Spleen (tissue), 11 donors: ENCODE measurements around the gene ATP2A1. TPM values are rescaled to one million over a fixed set of nuclear protein-coding genes. Genes with fewer than 3 reads are reported as not detected.

Experiments
- DNase-seq: peaks from one replicate; pipeline ENCODE4 v3.0.0-alpha.2; 2020
- H3K27ac ChIP-seq, 8 donors: fragments of 200-600 bp; sonication (generic) in 7 of 8; 1 replicate in 4 of 8; 2 replicates in 4 of 8; pipeline versions ENCODE4 v1.5.0 to v1.8.0; 2016 to 2021; ENCODE audit warnings: inconsistent platforms in 4 of 8, mild to moderate bottlenecking in 4 of 8, moderate library complexity in 1 of 8
- H3K27me3 ChIP-seq, 7 donors: fragments of 200-600 bp; sonication (generic) in 6 of 7; replicated peaks in 1 of 7; 1 replicate in 4 of 7; 2 replicates in 3 of 7; pipeline versions ENCODE4 v1.5.0 to v1.8.0; 2016 to 2021; ENCODE audit warnings: inconsistent platforms in 3 of 7, mild to moderate bottlenecking in 1 of 7
- H3K36me3 ChIP-seq, 6 donors: fragments of 200-600 bp; sonication (generic) in 5 of 6; 1 replicate in 4 of 6; 2 replicates in 2 of 6; pipeline versions ENCODE4 v1.5.0 to v1.8.0; 2016 to 2021; ENCODE audit warnings: inconsistent platforms in 2 of 6
- H3K4me1 ChIP-seq, 6 donors: fragments of 200-600 bp; sonication (generic) in 5 of 6; 1 replicate in 3 of 6; 2 replicates in 3 of 6; pipeline versions ENCODE4 v1.5.0 to v1.8.0; 2016 to 2021; ENCODE audit warnings: inconsistent platforms in 3 of 6
- H3K4me3 ChIP-seq, 8 donors: fragments of 200-600 bp; sonication (generic) in 7 of 8; 1 replicate in 4 of 8; 2 replicates in 4 of 8; pipeline versions ENCODE4 v1.5.0 to v1.8.0; 2016 to 2021; ENCODE audit warnings: inconsistent platforms in 4 of 8, mild to moderate bottlenecking in 4 of 8, moderate library complexity in 2 of 8
- H3K9me3 ChIP-seq, 8 donors: fragments of 200-600 bp; sonication (generic) in 7 of 8; 1 replicate in 4 of 8; 2 replicates in 4 of 8; pipeline versions ENCODE4 v1.5.0 to v1.8.0; 2016 to 2021; ENCODE audit warnings: inconsistent platforms in 4 of 8
- CTCF ChIP-seq, 11 experiments: fragments of 200-600 bp in 7 of 11; fragments of 450-650 bp in 4 of 11; sonication (generic) in 4 of 11; IDR thresholded peaks in 8 of 11; conservative IDR thresholded peaks in 3 of 11; 1 replicate in 7 of 11; 2 replicates in 4 of 11; pipeline versions ENCODE4 v1.4.0 to v1.8.0; 2016 to 2021; ENCODE audit warnings: antibody characterized with exemption in 11 of 11, inconsistent platforms in 4 of 11, mild to moderate bottlenecking in 1 of 11
- POLR2A ChIP-seq, 3 donors: fragments of 450-650 bp; IDR thresholded peaks; one replicate each; pipeline ENCODE4 v1.5.1; 2017; ENCODE audit warnings: antibody characterized with exemption in 3 of 3, mild to moderate bottlenecking in 1 of 3
- POLR2AphosphoS5 ChIP-seq, 3 donors: sonication (generic); formaldehyde crosslinking; IDR thresholded peaks; one replicate each; pipeline ENCODE4 v1.5.1; 2017; ENCODE audit warnings: antibody characterized with exemption in 3 of 3
- WGBS, 5 donors: extraction: QIAGEN DNeasy Blood & Tissue Kit in 3 of 5; methylation state at CpG; one replicate each; pipeline versions ENCODE4 v1.1.5 to v1.1.7; 2013 to 2018; 5-methylcytosine and 5-hydroxymethylcytosine counted together
- intact Hi-C: fragments of 100-400 bp; cut with DNase I; formaldehyde crosslinking; loops from one replicate; pipeline ENCODE4 v1.15.0; 2023; ENCODE audit warnings: low total_unique reads
- polyA plus RNA-seq, 3 donors: library from polyadenylated mRNA; stranded (reverse); fragments of 200-250 nt; gene quantifications; one replicate each; pipeline ENCODE4 v1.2.1, GENCODE V29; 2013
- total RNA-seq, 7 donors: library from RNA; depleted of rRNA in 3 of 7; stranded (reverse); fragments of >200 nt in 3 of 7; fragmentation: NEBNext Ultra II Directional in 4 of 7; extraction: Animal tissue kit (Norgen Biotek cat#: 25700) in 4 of 7; gene quantifications; one replicate each; pipeline versions ENCODE4 v1.1.0 to v1.2.1, GENCODE V29; 2016 to 2021
- donor health status: healthy with polysubstance abuse.
- donor health status: DM: no; HTN: no; CAD: no; lungs with moderate emphysema.
- donor health status: DM: no; HTN: no; CAD: no.
- donor health status: Bipolar disorder and iron deficiency.
- donor health status: healthy.
- donor health status: DM: no; HTN: no; CAD: no.
- donor health status: DM: yes; HTN: yes; CAD: no.

The ATP2A1 gene
- total and polyA plus RNA-seq, 10 donors = 0.26 to 1.5 (median 0.55) TPM; not detected in 2

GRCh38 chr16:28842696-28843095, 35.6 kb upstream of the ATP2A1 start:
- 85 to 99% (median 93%) methylated on average over 5 to 7 of the region's 7 CpGs for WGBS, 5 donors
- peak in 1 of 3 donors; percentile 12 for TF ChIP-seq POLR2AphosphoS5 (IDR thresholded peaks at IDR 0.05)
- no peak for TF ChIP-seq POLR2A (IDR thresholded peaks at IDR 0.05)
- no peak for TF ChIP-seq CTCF (IDR thresholded peaks at IDR 0.05 in 8 of 11, conservative IDR thresholded peaks at IDR 0.05 in 3 of 11)
- peaks cover 19 to 36% (median 25%) of the 10 kb centered on the region in 6 donors for H3K4me1 ChIP-seq
- no peak for DNase-seq
- no peaks in the 10 kb centered on the region for H3K9me3 ChIP-seq
- intact Hi-C loops = no loop called here
- no peak overlapping the region for H3K27ac ChIP-seq
- no peaks in the 10 kb centered on the region for H3K27me3 ChIP-seq
- no peak overlapping the region for H3K4me3 ChIP-seq
- H3K36me3 ChIP-seq = peaks cover 0 to 63% (median 41%) of the 10 kb centered on the region in 6 donors

- H3K27me3 ChIP-seq = no peaks in the 10 kb centered on the region
- 90 to 99% (median 98%) methylated on average over 10 to 12 of the region's 12 CpGs for WGBS, 5 donors
- TF ChIP-seq POLR2A (IDR thresholded peaks at IDR 0.05) (no peak), POLR2AphosphoS5 (IDR thresholded peaks at IDR 0.05) (peak in 1 of 3 donors; percentile 55)
- H3K9me3 ChIP-seq = no peaks in the 10 kb centered on the region
- intact Hi-C loops = no loop called here
- no peak overlapping the region for H3K4me3 ChIP-seq
- peaks cover 19 to 45% (median 33%) of the 10 kb centered on the region in 6 donors for H3K4me1 ChIP-seq
- H3K27ac ChIP-seq = no peak overlapping the region
- peak; percentile 71 for DNase-seq
- H3K36me3 ChIP-seq = peaks cover 0 to 53% (median 35%) of the 10 kb centered on the region in 6 donors
These were observed 34.5 kb upstream of the ATP2A1 start for GRCh38 chr16:28843766-28844165.

- Histone ChIP-seq H3K9me3 (no peaks in the 10 kb centered on the region), H3K27ac (no peak overlapping the region), H3K36me3 (peaks cover 0 to 47% (median 35%) of the 10 kb centered on the region in 6 donors), H3K4me3 (peak overlapping the region in 1 of 8 donors; percentile 91), H3K27me3 (no peaks in the 10 kb centered on the region), H3K4me1 (peaks cover 19 to 45% (median 33%) of the 10 kb centered on the region in 6 donors)
- TF ChIP-seq POLR2AphosphoS5 (IDR thresholded peaks at IDR 0.05) (peak in 1 of 3 donors; percentile 6), POLR2A (IDR thresholded peaks at IDR 0.05) (no peak)
- intact Hi-C loops = no loop called here
- 88 to 93% (median 92%) methylated on average over 19 of the region's 19 CpGs for WGBS, 5 donors
- peak; percentile 63 for DNase-seq
These were observed 33.9 kb upstream of the ATP2A1 start for GRCh38 chr16:28844226-28844885.

GRCh38 chr16:28845293-28845692, 33.0 kb upstream of the ATP2A1 start:
- Histone ChIP-seq H3K27ac (peak overlapping the region in 6 of 8 donors; percentile 49 to 93 (median 90)), H3K36me3 (peaks cover 0 to 46% (median 35%) of the 10 kb centered on the region in 6 donors), H3K4me1 (peaks cover 19 to 45% (median 33%) of the 10 kb centered on the region in 6 donors), H3K4me3 (peak overlapping the region; percentile 48 to 91 (median 80)), H3K27me3 (no peaks in the 10 kb centered on the region), H3K9me3 (no peaks in the 10 kb centered on the region)
- intact Hi-C loops = no loop called here
- DNase-seq = no peak
- TF ChIP-seq CTCF (IDR thresholded peaks at IDR 0.05 in 8 of 11, conservative IDR thresholded peaks at IDR 0.05 in 3 of 11) = no peak
- no peak for TF ChIP-seq POLR2AphosphoS5 (IDR thresholded peaks at IDR 0.05)
- no peak for TF ChIP-seq POLR2A (IDR thresholded peaks at IDR 0.05)
- WGBS, 5 donors = 56 to 72% (median 65%) methylated on average over 10 of the region's 10 CpGs

GRCh38 chr16:28845761-28846079, 32.6 kb upstream of the ATP2A1 start:
- no peaks in the 10 kb centered on the region for H3K27me3 ChIP-seq
- H3K4me1 ChIP-seq = peaks cover 19 to 45% (median 33%) of the 10 kb centered on the region in 6 donors
- peaks cover 0 to 44% (median 35%) of the 10 kb centered on the region in 6 donors for H3K36me3 ChIP-seq
- peak overlapping the region; percentile 48 to 91 (median 80) for H3K4me3 ChIP-seq
- peak overlapping the region; percentile 49 to 93 (median 90) for H3K27ac ChIP-seq
- no peaks in the 10 kb centered on the region for H3K9me3 ChIP-seq
- WGBS, 5 donors = 0 to 2% (median 1%) methylated on average over 5 to 16 of the region's 16 CpGs
- no peak for DNase-seq
- intact Hi-C loops = no loop called here
- TF ChIP-seq POLR2AphosphoS5 (IDR thresholded peaks at IDR 0.05) (no peak), POLR2A (IDR thresholded peaks at IDR 0.05) (no peak), CTCF (IDR thresholded peaks at IDR 0.05 in 8 of 11, conservative IDR thresholded peaks at IDR 0.05 in 3 of 11) (no peak)
